IPS-NIHi7 (cell line): ENCODE results near the gene KCNK15.
"Not testable (repeated sequence)": the region's sequence is repeated elsewhere in the genome, so short reads cannot be mapped to it uniquely, and the experiment has no call there.

Source experiments
- DNase-seq: peaks from one replicate; pipeline ENCODE4 v3.0.0; 2012; ENCODE audit warnings: mixed read lengths; ENCODE audit errors: extremely low spot score

The KCNK15 gene

DNA sequence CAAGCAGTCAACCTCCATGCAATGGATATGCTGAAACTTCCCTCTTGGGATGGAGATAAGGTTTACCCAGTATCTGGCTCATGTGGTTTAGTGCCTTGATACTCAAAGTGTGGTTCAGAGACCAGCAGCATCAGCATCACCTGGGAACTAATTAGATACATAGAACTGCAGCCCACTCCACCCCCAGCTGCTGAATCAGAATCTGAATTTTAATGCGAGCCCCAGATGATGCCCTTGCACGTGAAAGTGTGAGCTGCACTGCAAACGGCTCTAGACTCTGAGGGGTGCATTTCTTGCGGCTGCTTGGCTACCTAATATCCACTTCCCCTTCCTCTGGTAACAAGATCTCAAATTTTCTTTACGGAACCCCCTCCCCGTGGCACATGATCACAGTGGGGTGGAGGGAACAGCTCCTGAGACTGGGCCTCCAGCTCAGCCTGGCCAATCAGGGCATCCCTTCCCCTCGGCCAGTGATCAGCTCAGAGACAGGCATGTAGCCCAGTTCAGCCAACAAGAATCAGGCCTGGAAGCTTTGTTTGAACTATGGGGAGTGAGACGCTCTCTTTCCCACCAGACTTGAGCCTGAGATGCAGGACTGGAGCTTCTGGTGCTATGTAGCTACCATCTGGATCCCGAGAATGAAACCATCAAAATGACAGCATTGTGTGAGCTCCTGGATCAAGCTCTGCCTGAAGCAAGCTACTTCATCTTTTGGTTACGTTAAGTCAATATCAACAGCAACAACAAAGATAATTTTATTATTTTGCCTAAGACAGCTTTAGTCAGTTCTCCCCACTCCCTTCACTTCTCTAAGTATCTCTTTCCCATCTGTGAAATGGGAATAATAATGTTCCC lies 12.8 kb downstream of the KCNK15 start:
- no peak for DNase-seq

DNA sequence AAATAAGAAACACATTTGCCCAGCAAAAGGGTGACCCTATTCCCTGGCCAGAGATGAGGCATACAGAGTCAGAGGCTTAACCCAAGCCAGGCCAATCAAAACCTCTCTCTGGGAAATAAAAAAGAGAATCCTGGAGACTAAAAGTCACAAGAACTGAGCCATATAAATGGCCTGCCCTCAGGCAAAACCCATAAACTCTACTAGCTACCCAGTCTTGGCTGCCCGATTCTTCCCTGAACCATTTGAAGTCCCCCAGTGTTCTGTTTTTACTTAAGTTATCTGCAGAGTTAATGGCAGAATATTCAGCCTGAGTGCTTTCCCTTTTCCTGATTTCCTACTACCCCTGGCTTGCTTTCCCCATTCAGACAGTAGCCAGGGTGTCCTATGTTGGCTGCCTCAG lies 13.9 kb downstream of the KCNK15 start:
- no peak for DNase-seq

DNA sequence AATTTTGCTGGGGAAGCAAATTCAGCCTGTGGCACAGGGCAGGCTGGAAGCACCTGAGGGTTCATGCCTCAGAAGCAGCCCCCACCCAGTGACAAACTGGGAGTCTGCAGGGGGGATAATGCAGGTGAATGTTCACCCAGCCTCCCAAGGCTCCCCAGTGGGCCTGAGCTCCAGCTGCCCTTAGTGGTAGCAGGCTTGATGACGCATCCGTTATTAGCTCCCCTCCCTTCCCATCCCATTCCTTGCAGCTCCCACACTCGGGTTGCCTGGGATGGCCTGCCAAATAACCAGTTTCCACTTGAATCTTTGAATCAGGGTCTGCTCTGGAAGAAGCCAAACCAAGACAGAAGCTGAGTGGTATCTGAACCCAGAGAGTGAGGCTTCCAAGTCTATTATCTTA lies 15.8 kb downstream of the KCNK15 start:
- no peak for DNase-seq

DNA sequence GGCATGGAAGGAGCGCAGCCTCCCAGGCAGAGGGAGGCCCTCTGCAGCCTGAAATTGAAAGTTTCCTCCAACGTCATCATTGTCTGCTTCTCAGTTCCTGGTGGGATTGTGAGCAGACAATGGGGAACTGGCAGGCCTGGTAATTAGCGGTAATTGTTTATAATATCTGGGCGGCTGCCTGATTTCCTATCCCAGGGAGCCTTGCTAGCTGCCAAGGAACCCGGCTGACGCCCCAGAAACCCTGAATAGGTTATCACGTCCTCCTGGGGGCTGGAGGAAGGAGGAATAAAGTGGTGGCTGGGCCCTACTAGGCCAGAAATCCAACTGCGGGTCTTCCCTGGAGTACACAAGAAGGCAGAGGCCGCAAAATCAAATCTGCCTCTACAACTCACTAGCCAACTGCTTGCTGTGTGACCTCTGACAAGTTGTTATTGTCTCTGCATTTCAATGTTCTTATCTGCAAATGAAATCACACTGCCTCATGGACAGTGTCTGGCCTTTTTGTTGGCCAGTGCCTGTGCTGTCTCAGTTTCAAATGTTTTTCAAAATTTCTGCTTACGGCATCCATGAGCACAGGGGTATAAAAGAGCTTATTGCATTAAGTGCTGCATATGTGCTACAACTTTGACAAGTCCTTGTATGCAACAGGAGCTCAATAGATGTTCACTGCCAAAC lies 16.9 kb downstream of the KCNK15 start:
- DNase-seq = no peak

DNA sequence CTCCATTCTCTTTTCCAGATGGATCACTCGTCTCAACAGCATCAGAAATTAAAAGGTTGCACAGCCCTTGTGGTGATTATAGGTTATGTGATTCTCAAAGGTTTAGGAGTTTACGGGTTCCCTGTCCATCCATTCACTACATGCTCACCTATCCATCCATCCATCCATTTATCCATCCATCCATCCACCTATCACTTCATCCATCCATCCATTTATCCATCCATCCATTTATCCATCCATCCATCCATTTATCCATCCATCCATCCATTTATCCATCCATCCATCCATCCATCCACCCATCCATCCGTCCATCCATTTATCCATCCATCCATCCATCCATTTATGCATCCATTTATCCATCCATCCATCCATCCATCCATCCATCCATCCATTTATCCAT lies 18.1 kb downstream of the KCNK15 start:
- not testable (repeated sequence) for DNase-seq

DNA sequence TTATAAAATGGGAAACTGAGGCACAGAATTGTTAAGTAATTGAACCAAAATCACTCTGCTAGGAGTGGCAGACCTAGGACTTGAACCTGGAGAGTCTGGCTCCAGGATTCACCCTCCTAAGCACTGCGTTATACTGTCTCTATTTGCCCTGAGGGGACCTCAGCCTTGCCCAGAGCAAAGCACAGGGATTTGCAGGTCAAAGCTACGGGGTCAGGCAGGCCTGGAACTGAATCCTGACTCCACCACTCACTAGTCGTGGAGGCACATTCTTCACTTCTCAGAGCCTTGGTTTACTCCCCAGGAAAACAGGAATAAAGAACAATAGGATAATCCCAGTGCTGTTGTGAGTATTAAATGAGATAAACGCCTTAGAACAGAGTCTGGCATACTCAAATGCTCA lies 19.4 kb downstream of the KCNK15 start:
- no peak for DNase-seq

DNA sequence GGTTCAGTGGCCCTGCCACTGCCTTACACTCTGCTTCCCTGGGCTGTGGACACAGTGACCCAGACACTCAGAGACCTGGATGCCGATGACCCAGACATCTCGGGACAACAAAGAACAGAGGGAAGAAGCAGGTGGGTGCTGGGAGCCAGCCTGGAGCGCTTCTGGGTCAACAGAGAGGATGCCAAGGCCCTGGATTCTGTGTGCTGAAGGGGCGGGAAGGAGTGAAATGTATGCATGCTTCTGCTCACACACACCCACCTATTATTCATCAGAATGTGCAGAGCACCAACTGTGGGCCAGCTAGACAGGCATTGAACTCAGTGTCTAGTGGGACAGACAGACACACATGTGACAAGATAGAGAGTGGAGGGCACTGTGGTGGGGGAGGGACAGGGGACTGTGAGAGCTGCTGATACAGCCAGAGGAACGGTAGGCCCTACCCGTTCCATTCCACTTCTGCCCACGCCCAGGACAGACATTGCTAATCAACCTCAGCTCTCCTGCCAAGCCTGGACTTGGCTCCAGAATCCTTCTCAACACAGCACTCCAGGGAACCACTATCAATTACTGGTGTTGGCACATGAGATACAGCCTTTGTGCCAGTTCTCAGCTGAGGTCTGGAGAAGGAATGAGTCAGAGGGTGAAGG lies 20.2 kb downstream of the KCNK15 start:
- DNase-seq = no peak

DNA sequence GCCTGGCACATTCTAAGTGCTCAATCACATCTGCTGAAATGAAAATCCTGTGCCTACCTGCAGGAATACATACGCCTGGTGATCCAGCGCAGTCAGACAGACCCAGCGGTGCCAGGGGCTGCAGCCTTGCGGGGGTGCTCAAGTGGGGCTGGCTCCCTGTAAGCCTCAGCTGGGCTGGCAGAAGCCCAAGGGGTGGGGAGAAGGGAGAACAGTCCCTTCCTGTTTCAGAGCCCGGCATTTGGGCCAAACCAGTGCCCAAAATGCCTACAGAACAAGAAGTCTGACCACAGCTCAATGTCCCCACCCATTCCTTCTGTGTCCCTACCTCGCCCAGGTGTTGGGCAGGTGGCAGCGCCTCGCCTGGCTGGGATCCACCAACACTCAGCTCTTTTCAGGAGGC lies 22.6 kb downstream of the KCNK15 start:
- no peak for DNase-seq

DNA sequence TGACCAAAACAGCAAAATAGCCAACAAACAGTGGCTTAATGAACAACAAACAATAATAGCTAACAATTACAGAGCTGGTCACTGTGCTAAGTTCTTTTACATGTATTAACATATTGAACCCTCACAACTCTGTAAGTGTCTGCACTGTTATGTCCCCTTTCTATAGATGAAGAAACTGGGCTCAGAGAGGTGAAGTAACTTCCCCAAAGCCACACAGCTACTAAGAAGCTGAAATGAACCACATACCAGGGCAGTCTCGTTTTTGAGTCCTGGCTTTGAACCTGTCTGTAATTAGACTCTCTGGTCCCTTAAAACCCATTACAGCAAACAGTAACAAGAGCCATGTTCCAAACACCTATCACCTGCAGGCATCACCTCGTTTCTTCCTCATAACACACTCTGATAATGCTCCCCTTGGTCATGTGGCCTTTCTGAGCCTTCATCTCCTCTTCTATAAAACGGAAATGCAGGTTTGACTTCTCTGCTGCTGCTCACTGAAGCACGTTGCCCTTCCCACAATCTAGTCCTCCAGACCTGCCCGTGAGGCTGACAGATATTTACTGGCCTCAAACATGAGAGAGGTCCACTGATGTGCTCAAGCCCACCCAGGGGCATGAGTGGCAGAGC lies 23.3 kb downstream of the KCNK15 start:
- DNase-seq = no peak

DNA sequence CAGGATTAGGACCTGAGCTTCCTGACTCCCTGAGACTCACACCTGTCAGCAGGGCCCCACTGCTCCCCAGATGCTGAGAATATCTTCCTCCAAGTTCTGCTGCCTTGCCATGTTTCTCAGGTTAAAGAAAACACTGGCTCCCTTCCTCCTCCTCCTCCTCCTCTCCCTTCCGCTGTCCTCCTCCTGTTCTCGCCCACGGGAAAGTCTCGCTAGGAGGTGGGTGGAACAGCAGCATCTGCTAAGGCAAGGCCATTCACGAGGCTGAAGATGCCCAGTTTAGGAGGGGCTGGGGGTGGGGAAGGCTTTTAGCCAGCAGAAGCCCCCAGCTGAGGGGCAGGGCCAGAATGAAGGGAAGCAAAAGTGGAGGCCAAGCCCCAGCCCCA lies 23.8 kb downstream of the KCNK15 start:
- no peak for DNase-seq

DNA sequence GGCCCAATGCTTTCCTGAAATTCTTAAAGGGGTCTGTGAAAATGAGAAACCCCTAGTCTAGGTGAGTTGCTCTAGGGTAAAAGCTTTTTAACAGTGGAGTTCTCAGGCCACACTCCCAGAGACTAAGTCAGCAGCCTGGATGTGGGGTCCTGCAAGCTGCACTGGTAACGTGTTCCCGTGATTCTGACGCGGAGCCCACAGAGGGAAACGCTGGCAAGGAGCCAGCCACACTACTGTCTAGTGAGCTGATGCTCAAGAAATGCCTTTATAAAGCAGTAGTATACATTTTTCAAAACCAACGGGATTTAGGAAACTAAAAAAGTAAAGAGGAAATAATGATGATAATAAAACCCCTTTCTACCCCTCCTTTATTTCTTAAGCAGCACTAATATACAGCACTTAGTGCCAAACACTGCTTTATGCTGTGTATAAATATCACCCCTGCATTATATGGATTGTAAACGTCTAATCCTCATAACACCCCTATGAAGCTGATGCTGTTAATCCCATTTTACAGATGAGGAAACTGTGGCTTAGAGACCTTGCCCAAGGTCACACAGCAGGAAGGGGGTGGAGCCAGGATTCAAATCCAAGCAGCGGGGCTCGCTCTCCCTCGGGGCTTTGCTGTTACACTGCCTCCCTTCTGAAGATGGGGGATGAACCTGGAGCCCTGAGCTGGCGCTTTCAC lies 25.0 kb downstream of the KCNK15 start:
- DNase-seq = no peak

DNA sequence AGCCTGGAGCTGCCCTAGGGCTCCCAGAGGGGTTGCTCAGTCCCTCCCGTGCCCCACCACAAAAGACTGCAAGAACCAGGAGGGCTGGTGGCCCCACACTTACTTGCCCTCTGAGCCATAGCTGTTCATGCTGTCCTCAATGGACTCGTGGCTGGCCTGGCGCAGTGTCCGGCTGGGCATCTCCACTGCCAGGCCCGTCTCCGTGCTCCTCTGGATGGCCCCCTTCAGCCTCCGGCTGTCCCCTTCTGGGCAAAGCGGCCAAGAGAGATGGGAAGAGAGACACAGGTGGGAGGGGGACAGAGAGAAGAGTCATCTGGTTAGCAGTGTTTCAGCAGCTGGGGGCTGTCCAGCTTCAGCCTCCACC lies 25.5 kb downstream of the KCNK15 start:
- no peak for DNase-seq

DNA sequence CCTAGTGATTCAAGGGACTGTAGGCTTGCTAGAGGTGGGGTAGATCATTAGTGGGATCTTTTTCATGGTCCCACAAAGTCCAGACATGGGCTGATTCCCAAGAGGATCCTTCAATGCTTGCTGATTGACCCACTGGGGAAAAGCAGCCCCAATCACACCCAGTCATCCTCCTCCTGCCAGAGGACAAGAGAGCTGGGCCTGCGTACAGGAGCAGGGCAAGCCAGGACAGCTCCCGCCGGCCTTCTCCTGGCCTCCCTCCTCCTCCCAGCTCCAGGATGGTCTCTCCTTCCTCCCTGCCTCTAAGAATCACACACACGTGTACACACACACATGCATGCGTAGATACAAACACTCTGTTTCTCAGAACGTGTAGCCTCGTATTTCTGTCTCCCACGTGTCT lies 27.0 kb downstream of the KCNK15 start:
- no peak for DNase-seq

DNA sequence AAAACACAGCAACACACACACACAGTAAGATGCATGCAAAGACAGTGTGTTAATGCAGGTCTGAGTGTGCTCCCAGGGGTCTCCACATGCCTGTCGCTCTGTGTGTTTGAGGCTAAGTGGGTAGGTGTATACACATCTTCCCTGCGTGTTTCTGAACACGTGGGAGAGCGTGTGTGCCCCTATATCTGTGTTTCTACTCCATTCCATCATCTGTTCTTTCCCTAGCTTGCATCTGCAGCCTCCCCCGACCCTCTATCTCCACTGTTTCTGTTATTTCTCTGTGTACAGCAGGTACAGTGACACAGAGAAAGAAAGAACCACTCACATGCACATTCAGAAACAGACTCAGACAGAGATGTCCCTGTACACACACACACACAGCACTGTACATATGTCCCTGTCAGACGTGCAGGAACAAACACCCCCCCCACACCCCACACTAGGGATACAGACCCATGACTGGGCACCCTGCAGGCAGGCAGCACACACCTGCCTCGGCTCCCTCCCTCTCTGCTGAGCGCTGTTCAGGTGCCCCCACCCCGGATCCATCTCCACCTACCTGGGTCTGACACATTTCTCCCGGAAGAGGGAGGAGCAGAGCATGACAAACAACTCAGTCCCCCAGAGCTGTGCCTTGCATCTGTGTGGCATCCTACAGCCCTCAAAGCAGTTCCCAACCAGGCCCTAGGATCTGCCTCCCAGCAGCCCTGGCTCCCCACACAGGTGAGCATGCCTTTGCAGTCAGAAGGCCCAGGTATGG lies 27.6 kb downstream of the KCNK15 start:
- DNase-seq = no peak

DNA sequence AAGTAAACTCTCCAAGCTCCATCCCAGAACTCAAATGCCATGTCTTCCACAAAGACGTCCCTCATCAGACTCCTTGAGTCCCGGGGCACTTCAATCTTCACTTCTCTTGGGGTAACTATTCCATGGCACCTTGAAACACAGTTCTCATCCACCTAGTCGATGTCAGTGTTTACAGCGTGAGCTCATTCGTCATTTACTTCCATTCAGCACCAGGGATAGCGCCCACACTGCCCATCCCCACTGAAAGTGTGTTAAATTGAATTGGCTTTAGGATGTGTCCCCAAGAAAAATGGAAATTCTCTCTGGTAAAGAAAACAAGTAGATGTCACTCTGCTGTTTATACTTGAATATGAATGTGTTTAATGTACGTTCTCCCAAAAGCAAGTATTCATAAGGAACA lies 31.3 kb downstream of the KCNK15 start:
- peak; percentile 52 for DNase-seq

DNA sequence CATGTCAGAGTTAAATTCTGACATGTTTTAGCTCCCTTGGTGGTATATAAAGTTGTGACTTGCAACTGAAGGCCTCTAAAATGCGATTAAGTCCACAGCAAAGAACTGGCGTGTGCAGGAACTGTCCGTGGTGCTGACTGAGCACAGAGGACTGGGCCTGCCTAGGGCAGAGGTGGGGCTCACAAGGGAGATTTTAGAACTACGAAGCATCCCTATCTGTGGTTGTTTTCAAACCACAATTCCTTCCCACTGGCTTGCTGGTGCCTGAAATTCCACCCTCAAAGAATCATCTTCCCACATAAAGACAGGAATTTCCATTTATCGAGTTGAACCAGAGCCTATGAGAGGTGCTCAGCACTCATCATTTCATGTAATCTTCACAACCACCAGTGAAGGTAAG lies 34.6 kb downstream of the KCNK15 start:
- peak; percentile 83 for DNase-seq

DNA sequence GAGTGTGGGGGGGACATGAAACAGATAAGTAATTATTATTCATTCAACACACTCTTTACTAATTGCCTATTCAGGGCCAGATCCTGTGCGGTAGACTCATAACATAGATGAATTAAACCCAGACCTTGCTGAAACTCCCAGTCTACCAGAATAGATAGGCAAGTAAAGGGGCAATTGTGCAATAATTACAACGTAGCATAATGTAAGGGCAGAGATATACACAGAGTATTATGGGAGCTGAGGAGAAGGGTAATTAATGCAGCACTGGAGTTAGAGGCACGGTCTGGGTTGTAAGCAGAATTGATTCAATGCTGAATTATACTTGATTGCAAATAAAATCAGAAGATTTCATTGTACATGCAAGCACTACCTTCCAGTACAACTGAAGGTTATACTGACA lies 35.5 kb downstream of the KCNK15 start:
- no peak for DNase-seq

DNA sequence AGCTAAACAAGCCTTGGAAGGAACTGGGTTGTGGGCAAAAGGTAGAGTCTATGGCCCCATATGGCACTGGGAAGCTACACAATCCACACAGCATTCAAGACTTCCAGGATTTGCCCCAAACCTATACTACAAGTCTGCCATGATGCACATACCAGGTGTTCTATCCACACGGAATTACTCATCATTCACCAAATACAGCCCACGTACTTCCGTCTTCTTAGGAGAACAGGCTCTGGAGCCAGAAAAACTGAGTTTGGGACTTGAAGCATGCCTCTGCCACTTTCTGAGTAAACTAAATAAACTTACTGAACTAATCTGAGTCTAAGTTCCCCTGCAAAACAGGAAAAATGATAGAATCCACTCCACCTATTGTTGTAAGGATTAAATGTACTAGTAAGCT lies 36.1 kb downstream of the KCNK15 start:
- no peak for DNase-seq

DNA sequence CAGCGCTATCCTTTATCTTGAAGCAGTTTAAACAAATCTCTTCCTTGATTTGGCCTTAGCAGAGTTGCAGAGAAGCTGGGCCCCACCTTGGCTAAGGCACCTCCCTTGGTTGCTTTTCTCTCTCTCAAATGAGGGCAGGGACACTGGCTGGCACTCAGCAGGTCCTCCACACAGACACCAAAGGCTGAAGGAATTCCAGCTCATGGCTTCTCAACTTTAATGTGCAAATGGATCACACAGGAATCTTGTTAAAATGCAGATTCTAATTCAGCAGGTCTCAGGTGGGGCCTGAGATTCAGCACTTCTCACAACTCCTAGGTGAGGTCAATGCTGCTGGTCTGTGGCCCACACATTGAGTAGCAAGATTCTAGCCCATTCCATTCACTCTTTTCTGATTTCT lies 39.0 kb downstream of the KCNK15 start:
- peak; percentile 46 for DNase-seq

DNA sequence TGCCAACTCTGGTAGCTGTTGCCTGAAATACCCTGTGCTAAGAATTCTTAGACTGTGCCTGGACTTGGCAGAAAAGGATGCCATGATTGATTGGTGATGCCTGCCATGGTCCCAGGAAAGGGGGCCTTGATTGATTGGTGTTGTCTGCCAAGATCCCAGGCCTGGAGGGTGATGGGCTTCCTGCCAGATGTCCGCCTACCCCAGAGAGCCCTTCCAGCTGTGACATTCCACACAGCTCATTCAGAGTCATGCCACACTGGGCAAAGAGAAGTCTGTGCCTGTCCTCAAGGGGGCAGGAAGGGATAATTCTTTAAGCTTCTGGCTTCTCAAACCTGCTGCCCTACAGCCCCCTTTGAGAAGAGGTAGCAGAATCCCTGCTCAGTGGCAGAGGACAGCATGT lies 40.1 kb downstream of the KCNK15 start:
- DNase-seq = peak; percentile 89

DNA sequence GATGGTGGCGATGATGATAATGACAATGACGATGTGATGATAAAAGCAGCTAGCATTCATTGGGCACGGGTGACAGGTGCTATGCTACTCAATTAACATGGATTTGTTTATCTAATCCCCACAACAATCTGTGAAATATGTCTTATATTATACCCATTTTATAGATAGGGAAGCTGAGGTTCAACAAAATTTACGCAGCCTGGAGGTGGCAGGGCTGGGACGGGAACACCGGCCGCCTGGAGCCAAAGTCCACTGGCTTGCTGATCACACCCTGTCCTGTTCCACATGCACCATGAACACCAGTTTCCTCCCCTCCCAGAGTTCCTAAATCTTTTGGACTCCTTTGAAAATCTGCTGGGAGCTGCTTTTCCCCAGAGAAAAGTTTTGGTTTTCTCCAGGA lies 41.6 kb downstream of the KCNK15 start:
- DNase-seq = no peak
